Tibial nerve (tissue), 4 donors: Measurements from ENCODE around the gene PLCG2. TPM values are rescaled to one million over a fixed set of nuclear protein-coding genes. Genes with fewer than 3 reads are reported as not detected.

ENCODE experiments used
- DNase-seq, 2 donors: peaks; one replicate each; pipeline ENCODE4 v3.0.0-alpha.2; 2019; ENCODE audit warnings: low spot score in 2 of 2
- H3K27ac ChIP-seq, 4 donors: fragments of 200-600 bp; sonication (generic) in 3 of 4; one replicate each; pipeline ENCODE4 v1.5.1; 2017 to 2019; ENCODE audit warnings: mild to moderate bottlenecking in 1 of 4
- H3K27me3 ChIP-seq, 2 donors: fragments of 200-600 bp; sonication (generic) in 1 of 2; one replicate each; pipeline versions ENCODE4 v1.5.1 to v1.6.0; 2017 to 2019
- H3K36me3 ChIP-seq, 3 donors: fragments of 200-600 bp; sonication (generic); one replicate each; pipeline ENCODE4 v1.5.1; 2018 to 2019
- H3K4me1 ChIP-seq, 4 donors: fragments of 200-600 bp; sonication (generic) in 3 of 4; one replicate each; pipeline ENCODE4 v1.5.1; 2017 to 2019
- H3K4me3 ChIP-seq, 4 donors: fragments of 200-600 bp; sonication (generic) in 3 of 4; one replicate each; pipeline ENCODE4 v1.5.1; 2017 to 2019; ENCODE audit warnings: mild to moderate bottlenecking in 1 of 4, moderate library complexity in 1 of 4
- H3K9me3 ChIP-seq, 4 donors: fragments of 200-600 bp; sonication (generic) in 3 of 4; one replicate each; pipeline ENCODE4 v1.5.1; 2017 to 2019
- CTCF ChIP-seq, 5 experiments: fragments of 200-600 bp in 3 of 5; fragments of 450-650 bp in 2 of 5; sonication (generic) in 3 of 5; IDR thresholded peaks; one replicate each; pipeline ENCODE4 v1.5.1; 2016 to 2019; ENCODE audit warnings: antibody characterized with exemption in 5 of 5, mild to moderate bottlenecking in 3 of 5, moderate library complexity in 2 of 5
- EP300 ChIP-seq, 2 donors: sonication (generic); formaldehyde crosslinking; IDR thresholded peaks; one replicate each; pipeline ENCODE4 v1.6.1; 2017; ENCODE audit warnings: antibody characterized with exemption in 2 of 2, mild to moderate bottlenecking in 1 of 2
- POLR2A ChIP-seq, 2 donors: fragments of 450-650 bp; IDR thresholded peaks; one replicate each; pipeline ENCODE4 v1.6.1; 2017; ENCODE audit warnings: antibody characterized with exemption in 2 of 2, mild to moderate bottlenecking in 2 of 2, moderate library complexity in 2 of 2
- WGBS, 2 donors: methylation state at CpG; one replicate each; pipeline ENCODE4 v1.1.5; 2018; 5-methylcytosine and 5-hydroxymethylcytosine counted together
- total RNA-seq, 4 donors: library from RNA; depleted of rRNA; stranded (reverse); fragments of >200 nt; gene quantifications; one replicate each; pipeline ENCODE4 v1.1.0, GENCODE V29; 2016

Gene PLCG2
- total RNA-seq, 4 donors from 2014 or later: 13.0 to 28.5 (median 18.9) TPM

DNA sequence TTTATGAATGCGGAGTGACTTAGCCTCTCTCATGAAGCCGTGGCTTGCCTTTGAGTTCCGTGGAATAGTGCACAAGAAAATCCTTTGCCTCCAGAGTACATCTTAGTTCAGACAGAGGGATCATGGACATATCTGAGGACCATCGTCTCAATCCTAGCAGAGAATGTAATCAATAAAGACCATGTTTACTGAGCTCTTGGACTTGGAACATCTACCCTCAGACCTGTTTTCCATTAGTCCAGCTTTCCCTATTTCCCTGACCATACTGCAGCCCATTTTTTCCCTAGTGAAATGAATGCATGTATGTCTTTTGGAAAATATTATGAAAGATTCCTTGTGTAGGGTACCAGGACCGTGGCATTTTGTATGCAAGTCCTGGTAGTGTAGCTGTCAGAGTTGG is 90.2 kb downstream of the PLCG2 start:
- H3K27ac ChIP-seq: no peak overlapping the region

DNA sequence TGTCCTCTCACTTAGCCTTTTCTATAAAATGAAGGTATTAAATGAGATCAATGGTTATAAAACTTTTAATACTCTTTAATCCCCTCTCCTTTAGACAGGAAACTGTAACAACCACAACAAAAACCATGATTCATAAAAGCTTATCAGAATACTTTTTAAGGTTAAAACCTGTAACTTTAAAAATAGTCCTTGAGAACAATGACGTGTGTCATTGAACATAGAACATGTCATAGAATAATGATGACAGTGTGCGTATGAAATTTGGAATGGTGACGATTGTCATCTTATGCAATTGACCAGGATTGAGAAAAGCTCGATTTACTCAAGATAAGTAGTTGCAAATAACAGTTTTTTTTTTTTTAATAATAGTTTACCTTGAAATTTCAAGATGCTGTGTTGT is 94.1 kb downstream of the PLCG2 start:
- peaks cover 0 to 8% (median 0%) of the 10 kb centered on the region in 4 donors for H3K4me1 ChIP-seq
- WGBS, 2 donors: 71 to 74% methylated on average over 4 of the region's 4 CpGs
- H3K27ac ChIP-seq: no peak overlapping the region

More for the DNA sequence above, 90.2 kb downstream of the PLCG2 start:
- H3K36me3 ChIP-seq: no peaks in the 10 kb centered on the region
- WGBS, 2 donors: 83 to 89% methylated on average over 5 of the region's 5 CpGs
- no peaks in the 10 kb centered on the region for H3K9me3 ChIP-seq
- DNase-seq: no peak
- TF ChIP-seq EP300 (IDR thresholded peaks at IDR 0.05): no peak
- no peak for TF ChIP-seq CTCF (IDR thresholded peaks at IDR 0.05)
- no peak for TF ChIP-seq POLR2A (IDR thresholded peaks at IDR 0.05)
- peaks cover 0 to 11% (median 0%) of the 10 kb centered on the region in 4 donors for H3K4me1 ChIP-seq
- no peaks in the 10 kb centered on the region for H3K27me3 ChIP-seq
- H3K4me3 ChIP-seq: no peak overlapping the region

GRCh38 chr16:81873843-81874752 is 95.0 kb downstream of the PLCG2 start:
- TF ChIP-seq EP300 (IDR thresholded peaks at IDR 0.05) (no peak), CTCF (IDR thresholded peaks at IDR 0.05) (peak; percentile 43 to 76 (median 51))
- peak; percentile 23 to 49 for DNase-seq
- Histone ChIP-seq H3K27me3 (no peaks in the 10 kb centered on the region), H3K27ac (no peak overlapping the region), H3K9me3 (no peaks in the 10 kb centered on the region), H3K4me3 (no peak overlapping the region), H3K36me3 (no peaks in the 10 kb centered on the region), H3K4me1 (peaks cover 0 to 8% (median 0%) of the 10 kb centered on the region in 4 donors)
- 23 to 25% methylated on average over 6 of the region's 6 CpGs for WGBS, 2 donors

More for the DNA sequence above, 94.1 kb downstream of the PLCG2 start:
- Histone ChIP-seq H3K36me3 (no peaks in the 10 kb centered on the region), H3K9me3 (no peaks in the 10 kb centered on the region), H3K27me3 (no peaks in the 10 kb centered on the region), H3K4me3 (no peak overlapping the region)
- no peak for DNase-seq
- TF ChIP-seq CTCF (IDR thresholded peaks at IDR 0.05) (no peak), EP300 (IDR thresholded peaks at IDR 0.05) (no peak), POLR2A (IDR thresholded peaks at IDR 0.05) (no peak)

DNA sequence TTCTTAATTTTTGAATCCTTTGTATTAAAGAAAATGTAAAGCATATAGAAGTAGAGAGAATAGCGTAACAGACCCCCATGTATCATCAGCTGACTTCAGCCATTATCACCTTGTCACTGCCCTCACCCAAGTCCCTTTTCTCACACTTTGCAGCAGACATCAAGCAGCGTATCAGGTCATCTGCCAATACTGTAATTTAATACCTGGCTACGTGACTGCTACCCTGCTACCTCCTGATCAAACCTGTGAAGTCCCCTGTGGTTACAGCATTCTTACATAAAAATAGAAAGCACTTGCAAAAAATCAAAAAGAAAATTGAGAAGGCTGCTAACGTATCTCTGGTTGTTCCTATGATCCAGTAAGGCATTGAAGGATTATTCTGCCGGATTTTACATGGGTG is 96.4 kb downstream of the PLCG2 start:
- 72% methylated on average over 5 of the region's 5 CpGs for WGBS, 2 donors

More for the DNA sequence above, 96.4 kb downstream of the PLCG2 start:
- no peaks in the 10 kb centered on the region for H3K36me3 ChIP-seq
- no peak for TF ChIP-seq EP300 (IDR thresholded peaks at IDR 0.05)
- TF ChIP-seq POLR2A (IDR thresholded peaks at IDR 0.05): no peak
- TF ChIP-seq CTCF (IDR thresholded peaks at IDR 0.05): no peak
- no peaks in the 10 kb centered on the region for H3K27me3 ChIP-seq
- no peak overlapping the region for H3K27ac ChIP-seq
- H3K9me3 ChIP-seq: no peaks in the 10 kb centered on the region
- H3K4me1 ChIP-seq: peaks cover 0 to 8% (median 0%) of the 10 kb centered on the region in 4 donors
- no peak overlapping the region for H3K4me3 ChIP-seq
- no peak for DNase-seq
